ENCODE results near the gene CD83.

DNA sequence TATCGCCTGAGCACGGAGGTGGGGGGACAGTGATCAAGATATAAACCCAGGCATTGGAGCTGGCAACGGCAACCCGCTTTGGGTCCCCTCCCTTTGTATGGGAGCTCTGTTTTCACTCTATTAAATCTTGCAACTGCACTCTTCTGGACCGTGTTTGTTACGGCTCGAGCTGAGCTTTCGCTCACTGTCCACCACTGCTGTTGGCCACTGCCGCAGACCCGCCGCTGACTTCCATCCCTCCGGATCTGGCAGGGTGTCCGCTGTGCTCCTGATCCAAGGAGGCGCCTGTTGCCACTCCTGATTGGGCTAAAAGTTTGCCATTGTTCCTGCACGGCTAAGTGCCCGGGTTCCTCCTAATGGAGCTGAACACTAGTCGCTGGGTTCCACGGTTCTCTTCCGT, 48.9 kb upstream of the CD83 start:
- TF ChIP-seq, protein P1, sequence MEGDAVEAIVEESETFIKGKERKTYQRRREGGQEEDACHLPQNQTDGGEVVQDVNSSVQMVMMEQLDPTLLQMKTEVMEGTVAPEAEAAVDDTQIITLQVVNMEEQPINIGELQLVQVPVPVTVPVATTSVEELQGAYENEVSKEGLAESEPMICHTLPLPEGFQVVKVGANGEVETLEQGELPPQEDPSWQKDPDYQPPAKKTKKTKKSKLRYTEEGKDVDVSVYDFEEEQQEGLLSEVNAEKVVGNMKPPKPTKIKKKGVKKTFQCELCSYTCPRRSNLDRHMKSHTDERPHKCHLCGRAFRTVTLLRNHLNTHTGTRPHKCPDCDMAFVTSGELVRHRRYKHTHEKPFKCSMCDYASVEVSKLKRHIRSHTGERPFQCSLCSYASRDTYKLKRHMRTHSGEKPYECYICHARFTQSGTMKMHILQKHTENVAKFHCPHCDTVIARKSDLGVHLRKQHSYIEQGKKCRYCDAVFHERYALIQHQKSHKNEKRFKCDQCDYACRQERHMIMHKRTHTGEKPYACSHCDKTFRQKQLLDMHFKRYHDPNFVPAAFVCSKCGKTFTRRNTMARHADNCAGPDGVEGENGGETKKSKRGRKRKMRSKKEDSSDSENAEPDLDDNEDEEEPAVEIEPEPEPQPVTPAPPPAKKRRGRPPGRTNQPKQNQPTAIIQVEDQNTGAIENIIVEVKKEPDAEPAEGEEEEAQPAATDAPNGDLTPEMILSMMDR (IDR thresholded peaks at IDR 0.05), result no peak
- no peak for TF ChIP-seq POLR2A (IDR thresholded peaks at IDR 0.05)
- no peak for TF ChIP-seq EP300 (IDR thresholded peaks at IDR 0.05)
- TF ChIP-seq POLR2AphosphoS5 (IDR thresholded peaks at IDR 0.05), result no peak

Measured in stomach (tissue), 4 donors.